Small intestine (tissue), 7 donors: ENCODE measurements around the gene PMPCA. TPM values are rescaled to one million over a fixed set of nuclear protein-coding genes. Genes with fewer than 3 reads are reported as not detected.

ENCODE experiments used
- DNase-seq, 2 donors: peaks; one replicate each; pipeline versions ENCODE4 v3.0.0 to v3.0.0-alpha.2; 2013
- FAIRE-seq: peaks from 2 replicates; lab custom pipeline; 2012; peaks lifted over from hg19 to GRCh38; lab: Jason Lieb, UNC
- H3K27ac ChIP-seq, 3 donors: one replicate each; pipeline ENCODE4 v1.5.1; 2013; ENCODE audit warnings: low read length in 2 of 3, mild to moderate bottlenecking in 2 of 3, control low read depth in 1 of 3, inconsistent platforms in 1 of 3, low read depth in 1 of 3, moderate library complexity in 1 of 3
- H3K27me3 ChIP-seq, 3 donors: one replicate each; pipeline ENCODE4 v1.6.1; 2013; ENCODE audit warnings: low read length in 3 of 3, inconsistent platforms in 1 of 3; ENCODE audit not compliant: control insufficient read depth in 3 of 3, insufficient read depth in 3 of 3
- H3K36me3 ChIP-seq, 3 donors: one replicate each; pipeline ENCODE4 v1.6.1; 2013; ENCODE audit warnings: low read length in 3 of 3, inconsistent platforms in 1 of 3, low read depth in 1 of 3, mild to moderate bottlenecking in 1 of 3, moderate library complexity in 1 of 3; ENCODE audit not compliant: control insufficient read depth in 3 of 3, insufficient read depth in 2 of 3
- H3K4me1 ChIP-seq, 3 donors: one replicate each; pipeline ENCODE4 v1.6.1; 2013; ENCODE audit warnings: low read length in 2 of 3, inconsistent platforms in 1 of 3, low read depth in 1 of 3, mild to moderate bottlenecking in 1 of 3, moderate library complexity in 1 of 3; ENCODE audit not compliant: control insufficient read depth in 3 of 3, insufficient read depth in 2 of 3
- H3K4me3 ChIP-seq, 3 donors: one replicate each; pipeline ENCODE4 v1.5.1; 2013; ENCODE audit warnings: low read length in 3 of 3, control low read depth in 1 of 3, inconsistent platforms in 1 of 3, low read depth in 1 of 3, mild to moderate bottlenecking in 1 of 3, moderate library complexity in 1 of 3
- H3K9me3 ChIP-seq, 2 donors: one replicate each; pipeline ENCODE4 v1.6.1; 2013; ENCODE audit warnings: low read depth in 1 of 2, low read length in 1 of 2; ENCODE audit not compliant: control insufficient read depth in 2 of 2, insufficient read depth in 1 of 2
- WGBS, 3 donors: extraction: QIAGEN DNeasy Blood & Tissue Kit; methylation state at CpG; one replicate each; pipeline ENCODE4 v1.1.7; 2013; 5-methylcytosine and 5-hydroxymethylcytosine counted together
- polyA plus RNA-seq, 4 donors: library from polyadenylated mRNA; stranded (reverse) in 3 of 4; unstranded in 1 of 4; fragments of 200-250 nt in 3 of 4; fragments of 120-200 nt in 1 of 4; gene quantifications; one replicate each; pipeline versions ENCODE4 v1.2.1 to v1.2.3, GENCODE V29; 2013
- donor health status: healthy with polysubstance abuse.
- donor health status: control.
- donor health status: control.
- donor health status: Bipolar disorder and iron deficiency.
- donor health status: healthy.

The PMPCA gene
- polyA plus RNA-seq, 4 donors = 34.7 to 64.9 (median 48.9) TPM

- DNase-seq (no peak), FAIRE-seq (no peak)
- Histone ChIP-seq H3K4me1 (no peaks in the 10 kb centered on the region), H3K36me3 (peaks cover 21 to 85% (median 37%) of the 10 kb centered on the region in 3 donors), H3K4me3 (no peak overlapping the region), H3K9me3 (no peaks in the 10 kb centered on the region), H3K27me3 (no peaks in the 10 kb centered on the region), H3K27ac (no peak overlapping the region)
- WGBS, 3 donors = 92 to 96% (median 95%) methylated on average over 26 of the region's 26 CpGs
Observed at GRCh38 chr9:136451221-136451877, 40.9 kb downstream of the PMPCA start.

DNA sequence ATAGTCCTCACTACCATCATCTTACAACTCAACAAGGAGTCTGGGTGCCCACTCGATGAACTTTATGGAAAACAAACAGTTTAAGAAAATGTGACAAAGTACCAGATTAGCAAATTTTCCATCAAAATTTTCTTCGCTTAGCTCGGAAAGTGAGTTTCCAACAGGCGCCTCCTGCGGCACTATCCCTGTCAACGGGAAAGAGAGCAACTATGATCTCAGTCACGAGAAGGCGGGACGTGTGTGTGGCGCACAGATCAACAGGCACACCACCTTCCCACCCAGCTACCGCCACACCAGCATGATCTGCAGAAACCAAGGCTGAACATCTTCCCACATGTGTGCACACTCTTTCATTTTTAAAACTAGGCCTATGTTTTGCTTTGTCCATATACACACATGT, 42.9 kb downstream of the PMPCA start:
- peaks cover 30 to 87% (median 38%) of the 10 kb centered on the region in 3 donors for H3K36me3 ChIP-seq
- WGBS, 3 donors = 93 to 95% (median 94%) methylated on average over 11 of the region's 11 CpGs
- H3K27me3 ChIP-seq = no peaks in the 10 kb centered on the region
- no peak overlapping the region for H3K4me3 ChIP-seq
- FAIRE-seq (no peak), DNase-seq (no peak)
- H3K27ac ChIP-seq = no peak overlapping the region
- no peaks in the 10 kb centered on the region for H3K9me3 ChIP-seq
- no peaks in the 10 kb centered on the region for H3K4me1 ChIP-seq

DNA sequence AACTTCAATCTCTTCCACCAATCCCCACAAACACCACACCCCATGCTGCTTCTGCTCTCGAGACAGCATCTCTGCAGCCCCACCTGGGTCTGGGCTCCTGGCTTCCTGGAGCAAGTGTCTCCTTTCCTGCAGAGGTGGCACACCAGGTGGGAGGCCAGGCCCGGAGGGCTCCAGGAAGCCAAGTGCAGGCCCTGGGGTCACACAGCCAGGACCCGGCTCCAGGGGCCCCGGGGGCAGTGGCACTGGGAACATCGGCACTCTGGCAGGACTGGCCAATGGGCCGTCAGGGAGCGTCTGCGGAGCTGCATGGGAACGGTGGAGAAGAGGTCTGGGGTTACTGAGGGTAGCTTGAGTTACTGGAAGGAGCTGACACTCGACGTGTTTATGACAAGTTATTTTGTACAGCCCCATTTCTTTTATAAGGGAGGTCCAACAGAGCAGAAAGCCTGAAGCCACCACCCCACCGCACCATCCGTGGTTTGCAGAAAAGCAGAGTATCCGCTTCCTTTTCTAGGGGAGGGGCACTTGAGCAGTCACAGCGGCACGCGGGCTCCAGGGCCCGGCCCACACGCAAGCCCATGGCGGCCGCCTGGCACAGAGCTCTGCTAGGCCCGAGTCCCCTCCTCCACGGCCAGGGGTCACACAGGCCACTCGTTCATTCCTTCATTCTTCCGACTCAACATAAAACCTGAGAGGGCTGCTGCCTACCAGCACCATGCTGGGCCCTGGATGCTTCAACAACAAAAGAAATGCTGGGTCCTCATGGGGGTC, 43.8 kb downstream of the PMPCA start:
- no peak for FAIRE-seq
- no peak overlapping the region for H3K4me3 ChIP-seq
- H3K9me3 ChIP-seq = no peaks in the 10 kb centered on the region
- H3K4me1 ChIP-seq = no peaks in the 10 kb centered on the region
- WGBS, 3 donors = 93 to 95% (median 93%) methylated on average over 25 of the region's 25 CpGs
- DNase-seq = no peak
- H3K27ac ChIP-seq = no peak overlapping the region
- no peaks in the 10 kb centered on the region for H3K27me3 ChIP-seq
- peaks cover 34 to 86% (median 41%) of the 10 kb centered on the region in 3 donors for H3K36me3 ChIP-seq

- DNase-seq (no peak), FAIRE-seq (no peak)
- Histone ChIP-seq H3K4me3 (no peak overlapping the region), H3K27me3 (no peaks in the 10 kb centered on the region), H3K9me3 (no peaks in the 10 kb centered on the region), H3K27ac (no peak overlapping the region), H3K4me1 (no peaks in the 10 kb centered on the region), H3K36me3 (peaks cover 41 to 85% (median 42%) of the 10 kb centered on the region in 3 donors)
- WGBS, 3 donors = 94 to 95% (median 94%) methylated on average over 37 to 43 of the region's 43 CpGs
Observed at GRCh38 chr9:136455043-136456002, 44.9 kb downstream of the PMPCA start.

DNA sequence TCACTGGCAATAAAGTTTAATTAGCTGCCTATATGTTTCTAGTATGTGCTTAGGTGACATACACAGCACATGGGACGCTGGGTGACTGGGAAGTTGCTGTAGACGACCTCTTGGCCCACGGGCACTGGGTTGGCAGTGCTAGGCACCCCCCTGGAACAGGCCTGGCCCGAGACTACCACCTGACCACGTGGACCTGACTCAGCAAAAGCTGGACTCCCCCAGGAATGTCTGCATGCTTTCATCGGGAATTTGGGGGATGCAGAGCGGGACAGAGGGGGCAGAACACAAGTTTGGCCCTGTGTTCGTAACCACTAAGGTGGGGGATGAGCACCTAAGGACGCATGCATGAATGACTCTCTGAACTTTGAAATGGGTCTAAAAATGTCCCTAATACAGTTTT, 45.8 kb downstream of the PMPCA start:
- 85 to 92% (median 89%) methylated on average over 9 of the region's 9 CpGs for WGBS, 3 donors
- Histone ChIP-seq H3K36me3 (peaks cover 36 to 85% (median 43%) of the 10 kb centered on the region in 3 donors), H3K9me3 (no peaks in the 10 kb centered on the region), H3K27me3 (no peaks in the 10 kb centered on the region), H3K4me3 (no peak overlapping the region), H3K4me1 (no peaks in the 10 kb centered on the region), H3K27ac (no peak overlapping the region)
- FAIRE-seq (no peak), DNase-seq (no peak)

- DNase-seq (no peak), FAIRE-seq (no peak)
- no peaks in the 10 kb centered on the region for H3K4me1 ChIP-seq
- H3K27me3 ChIP-seq = no peaks in the 10 kb centered on the region
- H3K27ac ChIP-seq = no peak overlapping the region
- H3K9me3 ChIP-seq = no peaks in the 10 kb centered on the region
- 96 to 98% (median 97%) methylated on average over 24 of the region's 24 CpGs for WGBS, 3 donors
- no peak overlapping the region for H3K4me3 ChIP-seq
- peaks cover 38 to 89% (median 45%) of the 10 kb centered on the region in 3 donors for H3K36me3 ChIP-seq
Observed at GRCh38 chr9:136457326-136457725, 46.9 kb downstream of the PMPCA start.

DNA sequence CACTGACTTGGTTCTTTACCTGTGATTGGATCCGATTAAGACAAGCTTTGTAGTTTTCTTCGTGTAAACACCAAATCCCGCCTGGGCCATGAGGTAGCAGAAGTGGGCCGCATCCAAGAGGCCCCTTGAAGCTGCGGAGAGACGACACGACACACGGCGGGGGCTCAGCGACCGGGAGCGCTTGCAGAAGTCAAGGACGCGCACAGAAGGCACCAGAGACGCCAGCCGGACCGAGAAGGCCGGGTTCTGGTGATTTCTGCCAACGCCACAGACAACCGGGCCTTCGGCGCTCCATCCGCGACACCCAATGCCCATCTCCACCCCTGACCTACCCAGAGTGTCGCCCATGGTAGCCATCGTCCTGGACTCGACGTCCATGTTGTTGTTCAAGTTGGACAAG, 49.0 kb downstream of the PMPCA start:
- H3K36me3 ChIP-seq = peaks cover 42 to 97% (median 47%) of the 10 kb centered on the region in 3 donors

GRCh38 chr9:136460772-136461325, 50.4 kb downstream of the PMPCA start:
- FAIRE-seq = no peak
- Histone ChIP-seq H3K36me3 (peaks cover 41 to 97% (median 47%) of the 10 kb centered on the region in 3 donors), H3K9me3 (no peaks in the 10 kb centered on the region), H3K4me1 (no peaks in the 10 kb centered on the region), H3K27me3 (no peaks in the 10 kb centered on the region), H3K4me3 (no peak overlapping the region), H3K27ac (no peak overlapping the region)
- no peak for DNase-seq
- WGBS, 3 donors = 96 to 97% (median 97%) methylated on average over 23 of the region's 23 CpGs

More for the DNA sequence above, 49.0 kb downstream of the PMPCA start:
- Histone ChIP-seq H3K9me3 (no peaks in the 10 kb centered on the region), H3K4me1 (no peaks in the 10 kb centered on the region), H3K4me3 (no peak overlapping the region), H3K27ac (no peak overlapping the region), H3K27me3 (no peaks in the 10 kb centered on the region)
- DNase-seq (no peak), FAIRE-seq (no peak)
- WGBS, 3 donors = 94 to 97% (median 97%) methylated on average over 28 of the region's 28 CpGs
